Measurements from ENCODE around the gene CHN2.

The CHN2 gene

DNA sequence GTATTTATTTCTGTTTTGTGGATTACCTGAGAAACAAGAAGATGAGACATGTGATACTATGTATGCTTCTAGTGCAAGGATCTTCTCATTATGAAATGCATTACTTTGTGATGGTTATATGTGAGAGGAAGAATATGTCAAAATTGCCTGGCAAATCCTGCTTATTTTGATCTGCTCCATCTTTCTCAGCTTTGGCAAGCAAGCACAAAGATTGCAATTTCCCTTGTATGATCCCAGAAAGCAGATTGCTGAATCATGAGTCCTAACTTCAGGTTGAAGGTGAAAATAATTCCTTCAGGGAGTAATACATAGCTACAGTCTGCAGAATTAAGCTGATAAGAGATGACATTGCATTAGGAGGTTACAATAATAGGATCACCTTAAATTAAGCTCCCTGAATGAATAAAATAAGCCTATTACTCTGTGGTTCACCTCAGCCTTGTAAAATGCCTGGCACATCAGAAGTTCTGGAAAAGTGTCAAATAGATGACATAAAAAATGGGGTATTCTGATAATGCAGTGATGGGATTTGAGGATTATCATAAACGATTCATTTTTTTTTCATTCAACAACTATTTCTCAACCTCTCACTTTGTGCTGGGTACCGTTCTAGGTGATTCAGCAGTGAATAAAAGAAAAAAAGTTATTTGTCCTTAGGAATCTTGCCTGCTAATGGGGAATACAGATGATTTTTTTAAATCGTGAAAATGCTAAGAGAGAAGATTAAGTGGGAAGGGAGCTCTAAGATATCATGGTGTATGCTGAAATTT is 120.7 kb downstream of the CHN2 start:
- DNase-seq: no peak

DNA sequence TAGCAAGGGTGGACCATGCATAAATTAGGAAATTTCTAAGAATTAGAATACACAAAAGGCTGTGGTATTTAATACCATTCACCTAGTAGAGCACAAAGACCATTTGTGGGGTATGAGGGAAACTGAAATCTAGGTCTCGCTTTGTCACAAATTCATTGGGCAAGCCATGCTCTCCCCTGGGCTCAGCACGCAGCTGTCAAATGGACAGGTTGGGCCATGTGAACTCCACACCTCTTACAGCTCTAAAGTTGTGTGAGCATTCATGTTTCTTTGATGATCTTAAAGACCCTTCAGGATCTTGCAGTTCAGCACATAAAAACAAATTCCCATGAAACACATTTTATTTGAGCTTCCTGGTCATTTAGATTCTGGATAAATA is 121.3 kb downstream of the CHN2 start:
- DNase-seq: no peak

DNA sequence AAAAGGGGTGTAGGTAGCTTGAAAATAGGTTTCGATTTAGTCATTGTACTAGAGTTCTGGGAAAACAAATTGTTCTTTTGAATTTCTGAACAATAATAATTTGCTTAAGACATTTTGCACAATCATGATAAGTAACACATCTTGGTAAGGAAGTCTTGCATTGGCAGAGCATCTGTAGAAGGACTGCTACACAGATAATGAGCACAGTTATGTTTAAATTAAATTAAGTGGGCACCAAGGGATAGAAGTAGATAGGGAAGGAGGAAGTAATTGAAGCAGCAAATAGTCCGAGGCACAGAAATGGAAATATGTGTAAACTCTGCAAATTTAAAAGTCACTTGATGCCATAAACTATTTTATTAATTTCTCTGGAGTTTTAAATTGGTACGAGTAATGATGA is 122.4 kb downstream of the CHN2 start:
- DNase-seq: no peak

DNA sequence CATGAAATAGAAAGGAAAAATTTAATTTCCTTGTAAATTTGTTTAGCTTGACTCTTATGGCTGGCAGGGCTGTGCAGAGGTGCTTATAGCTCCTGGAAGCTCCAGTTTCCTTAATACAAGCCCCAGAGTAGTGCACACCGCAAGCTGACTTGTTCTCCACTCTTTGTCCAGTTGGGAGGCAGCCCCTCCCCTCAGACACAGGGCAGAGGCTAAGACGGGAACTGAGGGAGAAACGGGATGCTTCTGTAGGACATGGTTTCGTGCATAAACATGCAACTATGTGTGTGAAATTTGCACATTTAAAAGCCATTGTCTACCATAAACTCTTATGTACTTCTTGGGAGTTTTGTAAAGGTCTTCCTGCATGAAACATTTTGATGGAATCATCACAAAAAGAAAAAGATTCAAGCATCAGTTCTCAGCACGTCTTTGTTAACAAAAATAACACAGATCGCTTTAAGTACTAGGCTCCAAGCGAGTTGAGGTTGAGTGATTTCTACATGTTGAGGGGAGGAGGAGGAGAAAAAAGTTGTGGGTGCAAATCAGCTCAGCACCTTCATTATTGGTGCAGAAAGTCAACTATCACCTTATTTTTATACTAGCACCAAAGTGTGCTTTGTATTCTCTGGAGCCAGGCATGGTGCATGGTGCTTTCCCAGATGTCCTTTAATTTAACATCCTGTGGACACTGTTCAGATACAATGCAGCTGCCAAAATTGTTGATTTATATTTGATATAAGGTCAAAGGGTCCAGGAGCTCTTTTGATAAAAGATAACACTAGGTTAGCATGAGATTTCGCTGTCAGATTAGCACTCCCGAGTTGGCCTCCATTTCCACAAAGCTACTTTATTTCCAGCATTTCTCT is 124.5 kb downstream of the CHN2 start:
- DNase-seq: no peak

DNA sequence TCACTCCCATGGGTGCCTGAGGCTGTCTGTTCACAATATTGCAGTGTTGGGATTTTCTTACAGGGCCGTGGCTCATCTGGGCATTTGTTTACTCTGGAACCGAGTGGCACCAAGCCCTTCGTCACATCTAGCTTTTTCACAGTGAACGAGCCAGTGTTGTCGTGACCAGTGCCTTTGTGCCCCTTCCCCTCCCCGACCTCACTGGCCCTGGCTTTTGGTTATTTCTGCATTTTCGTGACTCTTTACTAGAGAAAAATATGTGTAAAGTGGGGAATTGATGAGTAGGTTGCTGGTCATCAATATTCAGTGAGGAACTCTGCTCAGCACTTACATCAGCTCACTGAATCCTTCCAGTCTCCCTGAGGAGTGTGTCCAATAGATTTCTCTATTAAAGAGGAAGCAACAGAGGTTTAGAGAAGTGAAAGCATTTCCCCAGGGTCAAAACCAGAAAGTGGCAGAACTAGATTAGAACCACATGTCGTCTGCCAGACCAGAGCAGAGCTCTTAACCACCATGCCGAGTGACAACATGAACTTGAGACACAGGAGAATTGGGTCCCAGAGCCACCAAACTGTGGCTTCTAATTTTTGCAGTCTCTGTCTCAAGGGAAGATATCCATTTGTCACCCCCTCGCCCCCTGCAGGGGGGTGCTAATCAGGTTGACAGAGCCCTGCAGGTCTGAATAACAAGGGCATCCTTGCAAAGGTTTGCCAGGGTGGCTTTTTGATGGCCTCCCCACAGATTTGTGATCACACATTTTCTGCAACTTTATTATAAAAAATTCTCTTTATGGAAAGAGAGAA is 125.3 kb downstream of the CHN2 start:
- DNase-seq: no peak

DNA sequence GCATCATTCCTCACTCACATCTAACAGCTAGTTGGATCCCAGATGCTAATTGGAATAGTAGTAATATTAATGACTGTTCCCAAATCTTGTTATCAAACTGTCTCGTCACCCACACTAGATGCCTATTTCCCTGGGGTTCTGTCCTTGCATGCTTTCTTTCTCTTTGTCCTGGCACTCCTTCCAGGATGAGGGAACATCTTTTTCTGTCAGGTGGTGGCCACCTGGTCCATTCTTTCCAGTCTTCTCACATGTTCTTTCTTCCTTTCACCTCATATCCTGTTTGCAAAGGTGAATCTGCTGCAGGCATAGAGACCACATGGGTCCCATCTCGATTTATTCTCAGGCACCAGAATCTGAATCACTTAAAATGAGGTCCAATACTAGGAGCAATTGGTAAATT is 126.0 kb downstream of the CHN2 start:
- DNase-seq: no peak

DNA sequence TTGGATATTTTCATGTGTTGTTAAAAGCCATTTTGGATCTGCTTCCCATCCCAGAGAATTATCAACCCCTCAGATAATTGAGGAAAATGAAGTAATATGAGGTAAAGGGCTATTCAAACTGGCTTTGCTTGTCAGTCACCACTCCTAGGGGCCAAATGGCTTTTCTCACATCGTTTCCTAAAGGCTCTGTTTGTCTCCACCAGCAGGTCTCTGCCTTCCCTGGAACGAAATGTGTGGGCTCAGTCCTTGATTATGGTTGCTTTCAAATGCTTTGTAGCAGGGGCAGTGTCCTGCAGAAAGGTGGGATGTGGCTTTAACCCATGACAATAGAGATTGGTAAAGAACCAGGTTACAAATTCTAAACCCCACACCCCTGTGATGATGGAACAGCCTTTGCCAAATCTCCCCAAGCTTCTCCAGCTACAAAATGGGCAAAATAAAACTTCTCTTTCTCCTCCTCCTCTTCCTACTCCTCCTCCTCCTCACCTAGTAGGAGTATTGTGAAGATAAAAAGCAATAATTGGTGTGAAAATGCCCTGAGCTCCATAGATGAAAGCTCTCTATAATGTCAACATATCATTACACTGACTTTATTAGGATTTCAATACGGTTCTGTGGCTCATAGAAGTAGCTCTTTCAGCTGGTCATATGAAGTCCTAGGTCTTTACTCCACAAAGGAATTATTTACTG is 127.6 kb downstream of the CHN2 start:
- DNase-seq: no peak

DNA sequence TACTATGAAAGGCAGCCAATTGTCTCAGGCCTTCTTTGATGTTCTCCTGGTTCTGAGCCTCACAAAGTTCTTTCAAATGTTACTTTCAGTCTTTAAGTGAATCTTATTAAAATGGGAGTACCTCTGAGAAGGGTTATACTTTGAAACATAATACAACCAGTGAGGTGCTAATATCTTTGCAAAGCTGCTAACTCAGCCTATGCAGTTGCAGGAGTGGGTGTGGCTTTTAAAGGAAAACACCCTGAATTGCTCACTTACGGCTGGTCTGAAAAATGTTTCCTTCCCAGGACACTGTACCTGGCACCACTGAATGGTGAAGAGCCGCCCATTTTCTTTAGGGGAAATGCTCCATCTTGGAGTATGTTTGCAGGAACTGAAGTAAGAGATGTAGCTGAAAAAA is 130.9 kb downstream of the CHN2 start:
- no peak for DNase-seq

DNA sequence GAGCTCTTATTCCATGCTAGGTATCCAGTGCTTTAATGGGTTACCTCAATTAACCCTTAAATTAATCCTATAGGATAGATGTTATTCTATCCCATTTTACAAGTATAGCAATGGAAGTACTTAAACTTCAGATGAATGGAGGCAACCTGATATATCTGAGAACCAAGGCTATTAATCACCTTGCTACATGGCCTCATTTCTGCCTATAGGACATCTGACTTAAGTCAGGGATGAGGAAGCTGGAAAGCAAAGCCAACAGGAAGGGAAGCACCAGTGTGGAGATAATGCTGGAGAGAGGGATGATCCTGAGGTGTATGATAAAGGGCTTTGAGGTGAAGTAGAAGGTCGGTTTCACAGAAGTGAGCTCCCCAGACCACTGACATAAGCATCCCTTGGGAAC is 132.3 kb downstream of the CHN2 start:
- DNase-seq: no peak

DNA sequence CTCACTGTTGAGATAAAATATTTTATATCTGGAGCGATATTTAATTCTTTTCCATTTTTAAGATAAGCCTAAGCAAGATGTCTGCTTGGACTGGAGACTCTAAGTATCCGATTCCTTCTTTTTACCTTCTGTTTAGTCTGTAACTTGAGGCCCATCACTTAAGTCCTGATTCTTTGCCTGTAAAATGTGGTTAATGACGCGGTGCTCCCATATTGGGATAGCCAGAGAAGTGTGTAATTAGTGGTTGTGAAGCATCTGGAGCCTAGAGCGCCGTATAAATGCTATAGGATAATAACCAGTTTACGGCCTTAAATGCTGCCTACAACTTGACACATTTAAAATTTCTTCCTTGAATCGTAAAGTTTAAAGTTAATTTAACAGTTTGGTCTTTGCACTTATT is 132.9 kb downstream of the CHN2 start:
- no peak for DNase-seq

DNA sequence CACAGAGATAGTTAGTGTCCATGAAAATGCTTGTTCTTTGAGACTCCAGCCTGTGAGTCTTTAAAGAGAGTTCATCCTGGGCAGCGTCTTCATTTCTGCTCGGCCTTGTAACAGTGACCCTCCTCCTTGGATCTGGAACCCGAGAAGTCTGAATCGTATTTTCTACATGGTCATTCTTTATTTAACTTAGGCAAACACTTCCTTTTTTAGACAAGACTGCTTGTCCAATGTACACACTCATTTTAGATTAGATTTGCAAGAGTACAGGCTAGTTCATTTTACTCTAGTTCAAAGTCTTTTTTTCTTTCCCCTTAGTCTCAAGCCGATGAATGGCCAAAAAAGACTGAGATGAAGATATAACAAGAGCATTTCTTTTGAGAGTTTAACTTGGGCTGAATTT is 133.5 kb downstream of the CHN2 start:
- DNase-seq: no peak

DNA sequence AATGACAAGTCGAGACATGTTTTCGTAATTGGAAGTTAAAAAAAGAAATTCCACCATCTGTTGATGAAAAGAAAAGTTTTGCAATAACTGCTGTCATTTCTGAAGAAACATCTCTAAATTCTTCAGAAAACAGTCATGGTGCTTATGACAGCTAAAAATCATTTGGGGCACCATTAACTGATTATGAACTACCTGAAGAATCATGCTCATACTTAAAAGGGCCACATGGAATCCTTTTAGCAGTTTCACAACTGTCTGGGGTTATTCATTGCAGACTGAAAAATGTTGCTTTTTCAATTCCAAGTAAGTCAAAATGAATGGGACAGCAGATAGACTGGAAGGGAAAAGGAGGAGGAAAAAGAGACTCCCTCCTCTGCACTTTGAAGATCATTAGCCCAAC is 134.2 kb downstream of the CHN2 start:
- no peak for DNase-seq

DNA sequence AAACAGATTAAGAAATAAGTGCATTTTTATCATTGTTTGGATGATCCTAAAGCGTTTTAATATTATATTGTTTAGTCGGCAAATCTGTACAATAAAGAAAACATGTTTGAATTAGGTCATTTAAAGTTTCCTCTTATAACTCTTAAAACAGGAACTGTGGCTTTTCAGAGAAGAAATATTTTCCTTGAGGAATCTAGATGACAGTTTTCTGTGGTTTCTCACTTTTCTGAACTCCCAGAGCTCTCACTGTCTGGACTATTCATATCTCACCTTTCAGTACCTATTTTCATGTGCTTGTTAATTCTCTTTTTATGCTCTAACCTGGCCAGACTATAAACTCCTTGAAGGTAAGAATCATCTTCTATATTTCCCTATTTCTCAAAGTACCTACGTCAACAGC is 135.1 kb downstream of the CHN2 start:
- DNase-seq: no peak

DNA sequence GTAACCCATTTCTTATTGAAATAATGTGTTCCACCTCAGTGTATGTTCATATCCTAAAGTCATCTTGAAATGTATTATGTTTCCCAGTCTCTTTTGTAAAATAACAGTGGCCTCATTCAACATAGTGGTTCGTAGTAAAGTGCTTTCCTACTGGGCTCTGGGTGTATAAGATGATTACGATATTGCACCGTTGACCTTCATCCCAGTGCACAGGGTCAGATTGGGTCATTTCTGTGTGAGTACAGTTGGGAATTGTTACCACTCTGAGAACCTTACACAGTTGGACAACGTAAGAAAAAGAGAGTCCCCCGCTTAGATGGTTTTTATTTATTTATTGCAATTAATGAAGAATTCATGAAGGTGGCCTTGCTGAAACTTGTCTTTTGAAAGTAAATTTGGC is 135.6 kb downstream of the CHN2 start:
- no peak for DNase-seq

DNA sequence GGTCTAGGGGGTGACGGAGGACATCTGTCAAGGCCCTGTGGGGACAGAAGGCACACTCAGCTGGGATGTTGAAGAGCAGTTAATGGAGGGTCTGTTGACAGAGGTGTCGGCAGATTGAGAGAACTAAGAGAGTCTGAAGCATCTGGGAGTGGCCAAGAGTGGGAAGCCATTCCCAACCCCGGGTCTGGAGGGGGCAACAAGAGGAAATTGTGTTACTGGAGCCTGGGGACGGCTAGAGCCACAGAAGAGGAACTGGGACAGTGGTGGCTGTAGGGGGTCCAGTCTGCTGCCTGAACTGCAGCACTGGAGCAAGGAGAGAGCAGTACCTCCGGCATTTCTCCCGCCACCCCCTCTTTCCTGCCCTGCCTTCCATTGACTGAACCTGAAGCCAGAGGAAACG is 136.6 kb downstream of the CHN2 start:
- DNase-seq: no peak

DNA sequence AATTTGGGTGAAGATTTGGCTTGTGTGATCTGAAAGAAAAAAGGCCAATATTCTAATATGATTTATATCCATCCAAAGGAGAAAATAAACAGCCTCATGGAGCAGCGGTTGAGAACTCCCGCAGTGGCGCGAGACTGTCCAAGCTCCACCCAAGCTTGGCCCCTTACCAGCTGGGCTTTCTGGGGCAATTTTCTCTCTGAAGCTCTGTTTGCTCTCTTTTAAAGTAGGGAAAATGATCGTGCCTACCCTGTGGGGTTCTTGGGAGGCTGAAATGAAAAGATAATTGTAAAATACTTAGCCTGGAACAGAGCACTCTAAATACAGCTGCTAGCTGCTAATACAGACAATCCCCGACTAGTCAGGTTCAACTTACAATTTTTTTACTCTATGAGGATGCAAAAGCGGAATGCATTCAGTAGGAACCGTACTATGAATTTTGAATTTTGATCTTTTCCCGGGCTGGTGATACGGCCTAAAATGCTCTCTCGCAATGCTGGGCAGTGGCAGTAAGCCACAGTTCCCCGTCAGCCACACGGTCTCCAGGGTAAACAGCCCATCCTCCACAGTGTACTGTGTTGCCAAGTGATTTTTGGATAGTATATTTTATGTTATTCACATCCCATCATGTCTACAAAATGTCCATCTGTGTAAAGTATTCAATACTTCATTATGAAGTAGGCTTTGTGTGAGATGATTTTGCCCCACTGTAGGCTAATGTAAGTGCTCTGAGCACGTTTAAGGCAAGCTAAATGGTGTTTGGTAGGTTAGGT is 137.7 kb downstream of the CHN2 start:
- DNase-seq: no peak

DNA sequence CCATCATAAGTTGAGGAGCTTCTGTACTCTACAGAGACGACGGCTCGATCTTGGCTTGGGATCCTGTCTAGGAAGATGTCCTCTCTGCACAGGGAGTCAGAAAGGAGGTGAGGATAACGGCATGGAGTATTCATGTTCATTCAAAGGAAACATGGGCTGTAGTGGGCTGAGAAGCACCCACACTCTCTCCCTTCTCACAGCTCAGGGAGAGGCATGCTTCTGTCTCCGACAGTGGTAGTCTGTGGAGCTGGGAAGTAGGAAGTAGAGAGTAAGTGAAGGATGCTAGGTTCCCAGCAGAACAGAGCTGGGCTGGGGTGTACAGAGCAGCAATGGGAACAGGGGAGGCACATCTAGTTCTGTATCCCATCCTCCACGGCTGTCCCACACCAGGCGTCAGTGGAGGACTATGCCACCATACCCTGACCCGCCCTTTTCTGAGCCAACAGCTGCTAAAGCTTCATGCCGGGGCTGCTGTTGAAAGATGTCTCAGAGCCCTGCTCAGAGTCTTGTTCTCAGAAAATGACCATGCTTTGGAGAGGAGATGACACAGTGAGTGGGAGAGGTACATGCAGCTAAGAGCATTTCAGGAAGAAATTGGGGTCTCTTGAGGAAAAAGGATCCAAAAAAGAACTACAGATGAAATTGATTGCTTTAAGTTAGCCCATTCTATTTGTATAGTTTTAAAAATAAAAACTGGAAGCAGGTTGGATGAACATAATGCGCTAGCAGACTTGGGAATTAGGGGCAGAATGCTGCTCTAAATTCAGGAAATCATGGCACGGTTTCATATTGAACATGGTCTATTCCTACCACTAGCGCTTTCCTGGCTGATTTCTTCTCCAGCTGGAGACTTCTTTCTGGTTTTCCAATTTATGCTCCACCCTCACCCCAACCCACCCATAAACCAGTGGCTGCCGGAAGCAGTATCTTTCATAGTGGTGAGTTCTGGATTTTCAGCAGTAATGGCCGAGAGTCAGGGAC is 138.6 kb downstream of the CHN2 start:
- DNase-seq: no peak

DNA sequence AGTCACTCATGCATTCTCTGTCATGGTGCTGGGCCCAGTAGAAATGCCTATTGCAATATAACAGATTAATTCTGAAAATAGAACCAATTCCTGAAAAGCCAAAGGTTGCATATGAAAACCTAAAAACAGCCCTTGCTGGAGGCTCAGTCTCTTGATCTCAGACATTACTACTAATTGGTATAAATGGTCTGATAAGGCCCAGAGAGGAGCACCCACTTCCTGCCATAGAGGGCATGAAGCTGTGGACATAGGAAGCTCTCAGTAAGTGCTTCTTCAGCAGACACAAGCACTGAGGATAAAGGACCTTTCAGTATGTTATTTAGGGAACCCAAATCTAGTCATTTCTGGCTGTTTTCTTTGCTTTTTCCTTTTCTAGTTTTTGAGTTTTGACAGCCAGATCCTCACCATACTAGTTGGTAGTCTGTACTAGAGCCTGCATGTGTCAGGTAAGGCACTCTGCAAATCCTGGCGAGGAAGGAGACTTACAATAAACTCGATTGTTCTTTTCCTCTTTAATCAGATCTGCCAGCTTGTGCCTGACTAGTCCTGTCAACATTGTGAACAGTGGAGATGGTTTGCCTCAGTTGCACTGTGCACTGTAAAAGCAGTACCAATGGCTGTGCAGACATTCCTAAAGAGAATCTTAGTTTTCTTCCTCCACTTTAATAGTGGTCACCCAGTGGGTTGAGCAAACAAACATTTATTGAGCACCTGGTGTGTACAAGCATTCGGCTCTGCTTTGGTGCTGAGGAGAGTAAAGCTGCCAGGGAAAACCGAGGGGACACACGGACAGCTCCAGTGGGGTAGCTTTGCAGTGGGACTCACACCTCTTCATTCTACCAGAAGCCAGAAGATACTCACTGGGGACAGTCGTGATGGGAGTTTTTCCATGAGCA is 140.9 kb downstream of the CHN2 start:
- no peak for DNase-seq

DNA sequence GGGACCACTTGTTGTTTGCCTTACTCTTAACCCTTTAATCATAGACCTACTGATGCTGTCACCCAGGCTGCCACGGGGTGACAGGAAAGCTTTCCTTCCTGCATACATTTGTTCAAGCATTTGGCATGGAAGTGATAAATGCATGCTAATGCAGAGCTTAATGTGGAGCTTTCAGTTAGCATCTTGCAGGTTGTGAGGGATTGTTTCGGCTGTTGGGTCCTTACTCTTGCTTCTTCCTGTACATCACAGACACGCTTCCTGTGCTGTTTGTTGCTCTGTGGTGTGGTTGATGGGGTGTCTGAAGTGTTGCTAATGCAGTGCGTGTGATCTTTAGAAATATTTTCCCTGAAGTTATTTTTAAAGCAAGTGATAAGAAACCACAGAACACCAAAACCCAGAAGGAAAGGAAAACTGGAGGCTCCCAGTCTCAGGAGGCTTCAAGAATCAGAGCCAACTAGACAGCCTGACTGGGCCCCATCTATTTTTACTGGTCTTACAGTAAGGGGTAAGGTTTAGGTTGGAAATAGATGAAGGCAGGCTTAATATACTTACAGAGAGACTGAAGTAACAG is 143.1 kb downstream of the CHN2 start:
- no peak for DNase-seq

DNA sequence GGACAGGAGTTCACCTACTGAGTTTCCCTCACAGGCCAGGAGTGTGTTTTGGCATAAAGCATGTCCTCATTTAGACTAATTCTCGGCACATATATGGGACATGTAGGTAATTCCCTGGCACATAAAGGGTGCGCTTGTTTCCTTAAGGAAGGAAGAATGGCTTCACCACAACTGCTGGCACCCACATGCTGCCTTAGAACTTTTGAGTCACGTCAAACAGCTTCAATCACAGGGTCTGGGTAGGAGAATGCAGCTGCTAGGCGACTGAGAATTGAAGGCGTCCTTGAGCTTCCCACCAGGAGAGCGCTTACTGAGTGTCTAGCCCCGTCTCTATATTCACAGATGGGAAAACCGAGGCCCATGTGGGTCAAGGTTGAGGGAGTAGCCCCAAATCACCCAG is 146.1 kb downstream of the CHN2 start:
- no peak for DNase-seq
